Activated T-helper 1 cell treated with anti-CD3 and anti-CD28 coated beads, Interleukin-2, amount 50 U/mL, for 16 hours (primary cell): ENCODE data around the gene LARGE1.

Experiments
- DNase-seq, 2 donors: peaks; one replicate each; pipeline ENCODE4 v3.0.0-alpha.2; 2020; ENCODE audit warnings: low read depth in 1 of 2, low spot score in 1 of 2

LARGE1 gene

GRCh38 chr22:33447733-33448132 lies 472.5 kb downstream of the LARGE1 start:
- DNase-seq = no peak

DNA sequence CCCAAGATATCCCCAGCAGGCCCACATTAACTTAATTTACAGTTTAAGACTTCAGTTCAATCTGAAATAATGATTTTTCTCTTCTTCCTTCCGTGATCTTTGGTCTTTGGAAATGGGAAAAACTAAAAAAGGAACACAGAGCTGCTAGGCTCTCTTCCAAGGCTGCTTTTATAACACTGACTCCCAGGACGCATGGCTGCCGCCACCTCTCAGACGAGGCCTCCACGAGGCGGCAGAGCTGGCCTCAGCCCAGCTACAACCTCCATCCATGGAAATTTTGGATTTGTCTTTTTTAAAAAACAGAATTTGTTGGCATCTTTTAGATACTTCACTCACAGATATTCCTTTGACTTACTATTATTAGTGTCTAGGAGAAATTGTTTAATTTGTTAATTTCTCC lies 476.6 kb downstream of the LARGE1 start:
- DNase-seq = no peak

GRCh38 chr22:33440756-33441155 lies 479.5 kb downstream of the LARGE1 start:
- no peak for DNase-seq

DNA sequence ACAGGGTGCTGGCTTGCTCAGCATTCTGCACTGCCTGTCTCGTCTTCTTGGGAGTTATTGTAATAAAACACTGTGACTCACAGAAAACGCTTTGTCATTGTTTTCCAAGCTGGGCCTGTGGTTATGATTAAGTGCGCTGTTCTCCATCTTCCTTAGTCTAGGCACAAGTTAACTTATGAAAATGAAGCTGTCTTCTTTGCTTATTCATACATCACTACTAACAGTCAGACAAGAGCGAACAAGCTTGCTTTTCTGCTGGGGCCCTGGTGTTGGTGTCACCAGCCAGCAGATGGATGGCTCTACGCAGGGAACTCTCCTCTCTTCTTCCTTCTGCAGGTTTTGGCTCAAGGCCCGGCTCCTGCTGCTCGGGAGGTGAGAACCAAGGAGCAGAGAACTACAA lies 482.0 kb downstream of the LARGE1 start:
- DNase-seq = no peak

- DNase-seq = no peak
Observed at GRCh38 chr22:33431300-33431699, 489.0 kb downstream of the LARGE1 start.

- DNase-seq = no peak
Observed at GRCh38 chr22:33429281-33429680, 491.0 kb downstream of the LARGE1 start.

- no peak for DNase-seq
Observed at GRCh38 chr22:33427461-33427860, 492.8 kb downstream of the LARGE1 start.

DNA sequence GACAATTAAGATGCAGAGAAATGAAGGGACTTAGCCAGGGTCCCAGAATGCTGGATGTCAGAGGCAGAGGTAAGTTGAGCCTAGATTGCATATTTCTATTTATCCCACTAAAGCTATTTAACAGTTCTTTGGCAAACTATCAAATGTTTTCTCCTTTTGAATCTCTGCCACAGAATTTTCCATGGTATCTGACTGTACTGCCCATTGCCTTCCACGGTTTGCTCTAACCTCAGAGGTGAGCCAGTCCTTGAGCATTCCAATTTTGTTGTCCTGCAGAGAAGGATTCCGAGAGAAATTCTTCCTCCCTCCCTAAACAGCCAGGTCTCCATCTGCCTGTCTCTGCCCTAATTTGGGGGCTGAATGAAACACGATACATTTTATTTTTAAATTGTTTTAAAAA lies 493.8 kb downstream of the LARGE1 start:
- no peak for DNase-seq

DNA sequence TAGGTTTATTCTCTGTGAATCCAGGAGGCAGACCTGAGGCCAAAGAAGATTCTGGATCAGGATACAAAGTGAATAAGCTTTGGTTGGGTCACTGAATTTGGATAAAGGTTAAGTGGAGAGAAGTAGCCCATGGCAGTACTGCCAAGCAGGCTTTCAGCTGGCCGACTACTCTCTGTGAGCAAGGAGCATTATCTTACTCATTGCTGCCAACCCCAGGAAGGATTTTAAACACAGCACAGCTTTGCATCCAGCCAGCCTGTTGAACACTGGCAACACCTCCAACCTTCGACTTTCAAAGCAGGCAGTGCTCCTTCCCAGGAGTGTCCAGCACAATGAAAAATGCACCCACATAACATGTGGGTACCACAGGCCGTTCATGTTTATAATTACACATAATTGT lies 498.4 kb downstream of the LARGE1 start:
- no peak for DNase-seq

- DNase-seq = no peak
Observed at GRCh38 chr22:33418484-33418883, 501.8 kb downstream of the LARGE1 start.

DNA sequence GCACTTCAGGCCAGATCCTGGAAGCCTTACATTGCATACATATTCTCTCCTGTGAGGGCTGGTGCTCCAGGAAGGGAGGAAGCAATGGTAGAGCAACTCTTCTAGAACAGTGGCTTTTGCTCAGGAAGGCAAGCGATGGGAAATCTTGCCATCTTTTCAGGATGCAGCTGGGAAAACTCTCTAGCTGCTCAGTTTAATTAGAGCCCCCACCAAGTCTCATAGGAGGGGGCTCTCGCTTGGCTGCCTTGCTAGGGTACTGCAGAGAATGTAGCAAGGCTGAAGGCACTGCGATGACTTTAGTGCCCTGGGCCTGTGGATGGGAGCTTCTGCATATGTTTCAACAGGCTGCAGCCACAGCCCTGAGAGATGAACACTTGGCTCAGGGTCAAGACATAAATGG lies 504.9 kb downstream of the LARGE1 start:
- no peak for DNase-seq

DNA sequence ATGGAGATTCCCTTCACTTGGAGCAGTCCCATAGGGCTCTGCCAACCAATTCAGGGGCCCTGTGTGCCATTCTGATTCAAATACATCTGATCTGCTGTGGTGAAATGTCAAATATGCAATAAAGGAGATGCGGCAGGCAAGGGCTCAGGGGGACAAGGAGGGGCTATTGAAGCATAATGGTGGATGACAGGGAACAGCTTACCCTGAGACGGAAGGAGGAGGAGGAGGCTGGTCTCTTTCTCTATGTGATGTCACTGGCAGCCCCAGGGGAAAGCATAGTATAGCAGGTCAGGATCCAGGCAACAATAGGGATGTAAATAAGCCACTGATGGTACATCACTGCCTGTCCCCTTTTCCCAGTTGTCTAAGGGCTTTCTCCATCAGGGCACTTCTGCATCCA lies 511.2 kb downstream of the LARGE1 start:
- DNase-seq = no peak

DNA sequence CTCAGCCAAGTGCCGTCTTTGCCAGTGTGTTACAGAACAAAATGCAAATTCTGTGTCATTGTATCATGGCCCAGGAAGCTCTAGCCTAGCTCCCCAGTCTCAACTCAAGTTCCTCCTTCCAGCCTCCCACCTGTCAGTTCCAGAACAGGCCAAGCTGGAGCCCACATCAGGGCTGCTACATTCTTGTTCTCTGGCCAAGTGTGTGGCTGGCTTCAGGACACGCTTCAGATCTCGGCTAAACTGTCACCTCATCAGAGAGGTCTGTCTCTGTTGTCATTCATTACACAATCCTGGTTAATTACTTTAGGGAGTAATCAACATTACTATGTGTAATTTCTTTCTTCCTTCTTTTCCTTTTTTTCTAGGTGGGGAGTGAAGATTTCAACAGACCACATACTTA lies 515.1 kb downstream of the LARGE1 start:
- DNase-seq = no peak

GRCh38 chr22:33404723-33405122 lies 515.6 kb downstream of the LARGE1 start:
- DNase-seq = no peak

DNA sequence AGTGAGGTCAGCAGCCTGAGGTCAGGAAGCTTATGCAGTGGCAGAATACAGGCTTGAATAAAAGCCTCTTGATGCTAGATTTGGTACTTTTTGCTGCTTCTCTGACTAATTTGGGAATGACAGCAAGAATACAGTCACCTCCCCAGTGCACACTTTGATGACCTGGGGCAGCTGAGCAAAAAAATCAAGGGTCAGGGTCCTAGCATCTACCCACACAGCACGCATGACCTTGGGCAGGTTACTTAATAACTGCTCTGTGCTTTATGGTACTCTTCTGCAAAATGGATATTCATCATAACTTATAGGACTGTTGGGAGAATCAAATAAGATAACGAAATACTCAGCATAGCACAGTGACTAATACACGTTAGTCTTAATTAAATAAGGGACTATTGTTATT lies 518.0 kb downstream of the LARGE1 start:
- no peak for DNase-seq

DNA sequence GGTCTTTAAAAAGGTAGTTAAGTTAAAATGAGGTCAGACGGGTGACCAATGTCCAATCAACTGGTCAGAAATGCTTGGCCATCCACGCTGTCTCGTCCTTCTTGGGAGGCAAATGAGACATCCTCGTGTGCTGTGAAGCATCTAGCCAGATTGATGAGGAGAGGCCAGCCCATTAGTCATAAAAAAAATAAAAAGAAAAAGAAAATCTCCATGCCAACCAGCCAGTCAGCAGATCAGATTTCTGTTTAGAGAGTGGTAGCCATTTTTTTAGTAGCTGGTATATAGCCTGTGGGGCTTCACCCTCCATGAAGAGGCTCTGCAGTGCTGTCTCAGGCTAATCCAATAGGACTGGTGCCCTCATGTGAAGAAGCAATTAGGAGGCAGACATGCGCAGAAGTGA lies 519.0 kb downstream of the LARGE1 start:
- DNase-seq = no peak

DNA sequence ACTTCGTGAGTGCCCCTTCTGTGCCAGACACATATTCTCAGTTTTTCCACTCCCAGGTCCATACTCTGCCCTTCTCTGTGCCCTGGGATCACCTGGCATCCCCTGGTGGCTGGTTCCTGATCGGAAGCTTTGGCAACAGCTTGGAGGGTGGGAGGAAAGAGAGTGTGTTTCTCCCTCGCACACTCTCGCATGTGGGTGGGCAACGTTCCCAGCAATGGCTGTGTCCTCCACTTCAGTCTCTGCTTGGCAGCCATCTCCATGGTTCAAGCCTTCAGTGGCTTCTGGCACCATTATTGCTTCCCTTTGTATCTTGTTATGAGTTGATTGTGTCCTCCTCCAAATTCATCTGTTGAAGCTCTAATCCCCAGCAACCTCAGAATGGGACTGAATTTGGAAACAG lies 519.4 kb downstream of the LARGE1 start:
- no peak for DNase-seq

DNA sequence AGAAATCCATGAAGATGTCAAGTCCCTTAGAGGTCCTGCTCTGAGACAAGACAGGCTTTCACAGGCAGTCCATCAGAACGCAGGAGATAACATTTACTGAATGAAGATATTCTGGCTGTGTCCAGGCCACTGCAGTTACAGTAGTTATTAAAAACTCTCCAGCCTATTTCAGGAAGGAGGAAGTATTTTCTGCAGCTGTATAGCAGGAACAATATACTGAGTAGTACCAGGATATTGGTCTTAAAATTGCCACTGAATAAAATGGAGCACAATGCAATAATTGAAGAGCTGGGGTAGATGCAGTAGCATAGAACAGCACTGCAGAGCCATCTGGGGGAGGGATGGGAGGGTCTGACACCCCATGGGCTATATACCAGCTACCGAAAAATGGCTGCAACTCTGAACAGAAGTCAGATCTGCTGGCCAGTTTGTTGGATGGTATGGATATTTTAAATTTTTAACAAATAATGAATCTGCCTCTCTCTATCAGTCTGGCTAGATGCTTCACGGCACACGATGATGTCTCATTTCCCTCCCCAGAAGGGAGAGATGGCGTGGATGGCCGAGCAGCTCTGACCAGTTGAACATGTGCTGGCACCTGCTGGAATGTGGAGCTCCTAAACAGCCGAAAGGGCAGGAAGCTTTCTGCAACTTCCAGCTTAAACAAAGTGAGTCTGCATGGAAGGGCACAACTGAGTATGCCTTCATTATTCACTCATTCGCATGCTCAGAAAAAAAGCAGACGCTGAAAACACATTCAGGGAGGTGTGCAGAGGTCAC lies 520.0 kb downstream of the LARGE1 start:
- no peak for DNase-seq

DNA sequence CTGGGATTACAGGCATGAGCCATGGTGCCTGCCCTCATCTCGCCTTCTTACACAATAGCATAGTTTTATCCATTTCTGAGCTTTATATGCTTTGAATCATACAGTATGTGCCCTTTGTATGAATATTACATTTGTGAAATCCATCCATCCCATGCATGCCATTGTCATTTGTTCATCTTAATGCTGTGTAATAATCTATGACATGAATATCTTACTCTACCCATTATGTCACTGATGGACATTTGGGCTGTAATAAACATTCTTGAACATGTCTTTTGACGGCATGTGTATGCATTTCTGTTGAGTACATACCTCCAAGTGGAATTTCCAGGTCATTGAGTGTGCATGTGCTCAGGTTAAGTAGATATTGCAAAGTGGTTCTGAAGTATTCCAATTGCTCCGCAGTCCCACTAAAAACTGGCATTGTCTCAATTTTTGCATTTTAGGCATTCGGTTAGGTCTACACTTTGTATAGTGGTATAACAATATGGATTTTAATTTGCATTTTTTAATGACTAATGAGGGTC lies 522.8 kb downstream of the LARGE1 start:
- DNase-seq = no peak

GRCh38 chr22:33393432-33393831 lies 526.8 kb downstream of the LARGE1 start:
- DNase-seq = no peak

- no peak for DNase-seq
Observed at GRCh38 chr22:33391298-33391697, 529.0 kb downstream of the LARGE1 start.

- DNase-seq = no peak
Observed at GRCh38 chr22:33389936-33390335, 530.3 kb downstream of the LARGE1 start.

DNA sequence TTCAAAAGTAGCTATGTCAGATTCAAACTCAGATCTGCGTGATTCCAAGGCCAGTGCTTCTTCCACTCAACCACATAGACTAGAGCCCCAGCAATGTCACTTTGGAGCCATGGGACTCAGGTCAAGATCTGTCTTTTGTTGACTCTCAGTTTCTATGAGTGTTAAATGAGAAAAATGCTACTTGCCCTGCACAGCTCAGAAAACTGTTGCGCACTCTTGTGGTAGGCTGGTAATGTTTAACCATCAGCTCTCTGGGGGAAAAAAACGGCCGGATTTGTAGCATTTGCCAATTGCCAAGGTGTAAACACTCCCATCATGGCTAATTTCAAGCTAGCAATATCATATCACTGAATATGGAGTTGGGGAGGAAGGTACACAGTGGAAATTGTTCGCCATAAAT lies 534.0 kb downstream of the LARGE1 start:
- no peak for DNase-seq
